ENCODE results near the gene PTOV1.

Gene PTOV1

DNA sequence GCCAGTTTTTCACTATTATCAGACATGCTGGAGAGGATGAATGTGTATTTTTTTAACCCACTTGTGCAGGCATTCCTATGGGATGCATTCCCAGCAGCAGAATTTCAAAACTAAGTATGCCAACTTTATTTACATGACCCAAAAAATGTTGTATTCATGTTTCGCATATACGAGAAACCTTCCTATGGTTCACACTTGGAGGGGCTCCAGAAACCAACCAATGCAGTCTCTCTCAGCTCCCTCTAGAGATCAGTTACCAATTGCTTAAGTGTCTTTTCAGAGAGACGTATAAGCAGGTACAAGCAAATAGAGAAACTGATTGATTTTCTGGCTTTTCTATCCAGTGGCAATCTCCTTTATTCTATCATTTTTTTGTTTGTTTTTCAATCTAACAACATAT is 5.5 kb upstream of the PTOV1 start:
- no peak for DNase-seq

GRCh38 chr19:49846408-49846807 is 4.6 kb upstream of the PTOV1 start:
- DNase-seq, result no peak

GRCh38 chr19:49847731-49848696 is 2.9 kb upstream of the PTOV1 start:
- DNase-seq, result peak; percentile 46

DNA sequence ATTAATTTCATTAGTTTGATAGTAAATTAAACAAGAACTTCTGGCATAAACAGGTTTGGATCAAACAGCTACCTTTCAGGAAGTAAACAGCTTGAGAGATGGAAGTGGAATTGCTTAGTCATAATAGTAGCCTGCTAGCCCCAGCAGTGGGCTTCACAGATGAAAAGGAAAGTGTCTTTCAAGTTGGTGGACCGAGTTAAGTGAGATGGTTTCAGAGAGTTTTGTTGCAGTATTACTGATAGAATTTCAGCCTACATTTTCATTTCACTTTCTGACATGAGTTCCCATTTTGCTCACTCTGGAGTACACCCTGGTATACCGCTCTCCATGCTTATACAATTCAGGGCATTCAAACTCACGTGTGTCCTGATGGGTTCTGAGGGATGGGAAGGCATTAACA is 2.0 kb upstream of the PTOV1 start:
- no peak for DNase-seq

DNA sequence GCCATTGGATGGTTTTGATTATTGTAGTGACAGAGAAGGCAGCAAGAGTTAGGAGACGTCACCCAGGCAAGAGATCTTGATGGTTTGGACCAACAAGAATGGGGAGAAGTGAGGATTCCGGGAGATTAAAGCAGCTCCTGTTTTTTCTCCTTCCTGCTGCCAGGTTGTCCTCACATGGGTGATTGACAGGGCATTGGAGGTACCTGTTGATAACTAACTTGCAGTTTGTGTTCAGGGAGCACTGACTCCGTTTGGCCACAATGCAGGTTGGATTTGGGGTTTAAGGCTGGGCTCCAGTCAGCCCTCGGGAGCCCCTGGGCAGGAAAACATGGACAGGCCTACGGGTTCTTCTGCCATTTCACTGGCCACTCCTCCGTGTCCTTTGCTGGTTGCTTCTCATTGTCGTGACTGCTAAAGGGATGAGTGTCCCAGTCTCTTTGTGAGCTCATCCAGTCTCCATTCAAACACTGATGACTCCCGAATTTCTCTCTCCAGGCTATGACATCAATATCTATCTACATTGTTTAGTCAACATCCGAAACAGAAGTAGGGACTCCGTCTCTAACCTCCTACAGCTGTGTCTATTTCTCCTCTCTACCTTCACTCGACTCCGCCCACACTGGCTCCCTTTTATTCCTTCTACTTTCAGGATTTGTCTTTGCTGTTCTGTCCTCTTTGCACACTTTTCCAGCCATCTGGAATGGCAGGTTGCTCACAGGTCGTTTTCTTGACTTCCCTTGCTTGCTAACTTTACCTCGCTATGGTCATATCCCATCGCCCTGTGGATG is 1.3 kb upstream of the PTOV1 start:
- DNase-seq, result no peak

GRCh38 chr19:49850221-49850486 is 805 bp upstream of the PTOV1 start:
- DNase-seq, result no peak

- peak; percentile 46 for DNase-seq
These were observed 699 bp downstream of the PTOV1 start for GRCh38 chr19:49851456-49852259.

- no peak for DNase-seq
These were observed 1.7 kb downstream of the PTOV1 start for GRCh38 chr19:49852631-49853126.

DNA sequence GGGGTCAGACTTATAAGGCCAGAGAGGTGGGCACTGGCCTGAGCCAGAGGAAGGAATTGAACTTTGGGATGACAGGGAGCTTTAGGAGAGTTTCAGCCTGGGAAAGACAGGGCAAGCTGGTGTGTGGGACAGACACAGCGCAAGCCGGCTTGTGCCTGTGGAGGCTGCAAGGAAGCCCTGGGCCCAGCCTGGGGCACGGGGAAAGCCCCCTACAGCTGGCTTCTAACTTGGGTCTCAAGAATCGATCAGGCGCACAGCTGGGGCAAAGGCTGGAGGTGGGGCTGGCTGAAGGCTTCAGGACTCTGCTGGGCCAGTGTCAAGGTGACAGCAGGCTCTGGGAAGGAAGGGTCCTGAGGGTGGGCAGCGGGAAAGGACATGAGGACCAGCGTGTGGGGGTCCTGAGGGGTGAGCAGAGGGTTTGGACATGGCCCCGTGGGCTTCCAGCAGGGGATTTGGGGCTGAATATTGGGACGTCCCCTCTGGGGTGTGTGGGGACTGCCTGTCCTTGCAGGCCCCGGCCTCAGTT is 3.0 kb downstream of the PTOV1 start:
- no peak for DNase-seq

- DNase-seq, result no peak
These were observed 3.7 kb downstream of the PTOV1 start for GRCh38 chr19:49854378-49855263.

DNA sequence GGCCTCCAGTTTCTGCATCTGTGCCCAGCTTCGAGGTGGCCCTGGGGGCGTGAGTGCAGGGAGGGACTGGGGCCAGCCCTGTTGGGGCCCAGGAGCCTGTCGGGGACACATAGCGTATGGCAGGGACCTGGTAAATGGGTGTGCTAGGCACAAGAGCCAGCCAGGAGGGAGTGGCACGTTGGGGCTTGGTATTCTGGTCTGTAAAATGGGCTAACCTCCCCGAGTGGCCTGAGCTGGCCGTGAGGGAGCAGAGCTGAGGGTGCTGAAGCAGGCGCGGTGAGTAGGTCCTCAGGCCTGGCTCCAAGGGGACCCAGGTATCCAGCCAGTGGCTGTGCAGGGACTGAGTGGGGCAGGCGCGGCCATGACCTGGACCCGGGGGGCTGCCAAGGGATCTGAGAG is 4.3 kb downstream of the PTOV1 start:
- no peak for DNase-seq

GRCh38 chr19:49855676-49856573 is 5.0 kb downstream of the PTOV1 start:
- DNase-seq, result no peak

DNA sequence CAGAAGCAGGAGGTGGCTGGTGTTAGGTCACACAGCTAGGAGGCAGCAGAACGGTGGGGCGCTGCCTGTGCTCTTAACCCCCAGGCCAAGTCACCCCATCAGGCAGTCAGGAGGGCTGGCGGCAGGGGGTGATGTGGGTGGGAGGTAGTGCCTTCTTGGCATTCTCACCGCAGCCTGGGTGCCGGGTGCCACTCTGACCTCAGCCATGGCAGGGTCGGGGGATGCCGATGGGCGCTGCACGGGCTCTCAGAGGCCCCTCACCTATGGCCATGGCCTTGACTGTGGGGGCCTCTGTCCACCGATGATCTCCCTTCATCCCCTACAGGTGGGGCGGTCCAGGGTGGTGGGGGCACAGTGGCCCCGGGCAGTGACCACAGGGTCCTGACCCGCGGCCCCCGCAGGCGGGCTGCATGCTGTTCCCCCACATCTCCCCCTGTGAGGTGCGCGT is 5.6 kb downstream of the PTOV1 start:
- no peak for DNase-seq

DNA sequence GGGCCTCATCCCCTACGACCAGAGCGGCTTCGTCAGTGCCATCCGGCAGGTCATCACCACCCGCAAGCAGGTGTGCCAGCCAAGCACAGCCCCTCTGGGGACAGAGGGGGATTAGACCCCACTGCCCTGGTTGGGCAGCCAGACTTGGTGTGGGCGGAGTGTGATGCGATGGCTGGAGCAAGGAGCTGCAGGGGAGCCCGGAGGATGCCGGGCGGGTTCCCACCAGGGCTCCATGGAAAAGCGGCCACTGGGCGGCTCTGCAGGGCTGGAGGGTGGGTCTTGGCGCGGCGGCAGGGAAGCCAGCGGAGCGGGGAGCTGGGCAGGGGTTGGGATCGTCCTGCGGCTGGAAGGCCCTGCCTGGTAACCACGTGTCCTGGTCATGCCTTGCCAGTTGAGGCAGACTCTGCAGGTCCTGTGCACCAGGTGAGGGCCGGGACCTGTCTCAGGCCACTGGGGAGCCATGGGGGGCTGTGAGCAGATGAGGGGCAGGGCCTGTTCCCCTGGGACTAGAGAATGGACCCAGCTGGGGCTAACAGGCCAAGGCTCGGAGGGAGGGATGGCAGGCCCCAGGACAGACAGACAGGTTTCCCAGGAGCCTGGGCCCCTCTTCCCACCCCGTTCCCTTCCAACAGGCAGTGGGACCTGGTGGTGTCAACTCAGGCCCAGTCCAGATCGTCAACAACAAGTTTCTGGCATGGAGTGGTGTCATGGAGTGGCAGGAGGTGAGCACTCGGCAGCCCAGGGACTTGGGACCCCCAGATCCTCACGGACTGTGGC is 6.3 kb downstream of the PTOV1 start:
- no peak for DNase-seq

DNA sequence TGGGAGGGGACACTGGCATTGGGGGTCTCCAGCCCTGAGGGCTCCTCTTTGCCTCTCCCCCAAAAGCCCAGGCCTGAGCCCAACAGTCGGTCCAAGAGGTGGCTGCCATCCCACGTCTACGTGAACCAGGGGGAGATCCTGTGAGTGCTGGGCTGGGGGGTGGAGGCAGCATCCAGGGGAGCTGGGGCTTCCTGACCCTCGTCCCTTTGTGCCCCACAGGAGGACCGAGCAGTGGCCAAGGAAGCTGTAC is 6.8 kb downstream of the PTOV1 start:
- no peak for DNase-seq

- no peak for DNase-seq
These were observed 7.4 kb downstream of the PTOV1 start for GRCh38 chr19:49858088-49858985.

DNA sequence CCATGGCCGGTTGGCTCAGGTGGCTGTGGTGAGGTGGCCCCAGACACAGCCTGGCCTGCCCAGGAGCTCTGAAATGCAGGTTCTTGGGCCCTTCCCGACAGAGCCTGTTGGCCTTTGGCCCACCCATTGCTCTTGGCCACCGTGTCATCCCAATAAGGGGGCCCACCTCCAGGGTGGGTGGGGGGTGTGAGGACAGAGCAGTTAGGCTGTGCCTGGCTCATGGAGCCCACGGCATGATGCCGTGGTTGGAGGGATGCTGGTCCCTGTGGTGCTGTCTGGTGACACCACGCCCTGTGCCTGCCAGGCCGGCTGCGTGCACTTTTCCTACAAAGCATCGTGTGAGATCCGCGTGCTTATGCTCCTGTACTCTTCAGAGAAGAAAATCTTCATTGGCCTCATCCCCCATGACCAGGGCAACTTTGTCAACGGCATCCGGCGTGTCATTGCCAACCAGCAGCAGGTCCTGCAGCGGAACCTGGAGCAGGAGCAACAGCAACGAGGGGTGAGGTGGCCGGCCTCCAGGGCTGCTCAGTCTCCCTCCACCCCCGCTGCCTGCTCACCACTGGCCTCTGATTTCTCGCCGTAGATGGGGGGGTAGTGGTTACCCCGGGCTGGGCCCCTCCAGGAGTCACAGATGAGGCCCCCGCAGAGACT is 8.8 kb downstream of the PTOV1 start:
- DNase-seq, result no peak

DNA sequence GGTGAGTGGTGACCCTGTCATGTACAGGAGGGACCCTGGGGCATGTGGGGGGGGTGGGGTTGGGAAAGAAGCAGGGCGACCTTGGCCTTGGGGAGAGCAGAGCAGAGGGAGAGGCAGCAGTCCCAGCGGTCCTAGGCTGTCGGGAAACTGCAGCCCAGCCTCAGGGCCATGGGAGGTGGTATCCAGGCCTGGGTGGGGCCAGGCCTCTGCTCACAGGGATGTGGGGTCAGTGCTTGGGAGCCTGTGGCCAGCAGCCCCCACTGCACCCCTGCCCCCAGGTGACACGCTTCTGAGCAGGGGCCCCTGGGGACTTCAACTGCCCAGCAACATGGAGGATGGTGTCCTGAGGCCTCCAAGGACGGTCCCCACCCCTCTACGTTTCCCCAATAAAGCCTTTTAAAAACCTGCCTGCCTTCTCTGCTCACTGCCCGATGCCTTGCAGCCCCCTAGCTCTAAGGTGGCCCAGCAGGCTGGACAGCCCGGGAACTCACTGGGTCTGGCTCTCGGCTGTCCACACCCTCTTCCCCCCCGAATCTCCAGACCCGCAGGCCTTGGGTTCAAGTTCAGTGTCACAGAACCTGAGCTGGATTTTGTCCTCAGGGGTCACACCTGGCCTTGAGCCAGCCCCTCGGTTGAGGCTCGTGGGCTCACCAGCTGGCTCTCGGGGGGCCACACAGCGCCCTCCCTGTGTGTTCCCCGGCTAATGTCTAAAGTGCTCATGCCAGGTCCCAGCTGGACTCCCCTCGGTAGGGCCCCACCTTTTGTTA is 9.6 kb downstream of the PTOV1 start:
- DNase-seq, result no peak

Measured in CD4-positive, alpha-beta T cell treated with Interleukin-21 for 1 hour (primary cell).